Endodermal cell (in vitro differentiated cells): ENCODE data around the gene RASGRF1. TPM values are rescaled to one million over a fixed set of nuclear protein-coding genes. Genes with fewer than 3 reads are reported as not detected.

ENCODE experiments used
- DNase-seq: peaks from one replicate; pipeline ENCODE4 v3.0.0-alpha.2; 2017
- H3K27ac ChIP-seq: 2 replicates; pipeline ENCODE4 v1.5.1; 2013; ENCODE audit warnings: mild to moderate bottlenecking, low read depth, low read length, moderate library complexity
- H3K27me3 ChIP-seq: 2 replicates; pipeline ENCODE4 v1.6.1; 2013; ENCODE audit warnings: mild to moderate bottlenecking, low read length, moderate library complexity; ENCODE audit not compliant: insufficient read depth, control insufficient read depth, poor library complexity, severe bottlenecking
- H3K36me3 ChIP-seq: 2 replicates; pipeline ENCODE4 v1.7.0; 2013; ENCODE audit warnings: mild to moderate bottlenecking, low read length, moderate library complexity; ENCODE audit not compliant: control insufficient read depth, insufficient read depth
- H3K4me1 ChIP-seq: one replicate; pipeline ENCODE4 v1.7.0; 2013; ENCODE audit warnings: low read length; ENCODE audit not compliant: control insufficient read depth, insufficient read depth
- H3K4me3 ChIP-seq: 2 replicates; pipeline ENCODE4 v1.5.1; 2013; ENCODE audit warnings: mild to moderate bottlenecking, low read length, moderate library complexity
- H3K9ac ChIP-seq: 2 replicates; pipeline ENCODE4 v1.6.1; 2013; ENCODE audit warnings: mild to moderate bottlenecking, low read length, moderate library complexity; ENCODE audit not compliant: poor library complexity, severe bottlenecking; ENCODE audit errors: extremely low read depth
- H3K9me3 ChIP-seq: 2 replicates; pipeline ENCODE4 v1.6.1; 2013; ENCODE audit warnings: mild to moderate bottlenecking, low read length, moderate library complexity; ENCODE audit not compliant: control insufficient read depth
- H3K27ac Mint-ChIP-seq: 2 replicates; pipeline ENCODE4 v1.8.0; 2020; ENCODE audit warnings: mixed read lengths
- H3K27me3 Mint-ChIP-seq: 2 replicates; pipeline ENCODE4 v1.8.0; 2021; ENCODE audit warnings: mild to moderate bottlenecking, mixed read lengths; ENCODE audit not compliant: insufficient read depth
- H3K36me3 Mint-ChIP-seq: 2 replicates; pipeline ENCODE4 v1.8.0; 2020; ENCODE audit warnings: low read depth, mixed read lengths
- H3K4me1 Mint-ChIP-seq: 2 replicates; pipeline ENCODE4 v1.8.0; 2020; ENCODE audit warnings: mixed read lengths
- H3K4me3 Mint-ChIP-seq: 2 replicates; pipeline ENCODE4 v1.8.0; 2020; ENCODE audit warnings: mild to moderate bottlenecking, moderate library complexity, mixed read lengths
- H3K9me3 Mint-ChIP-seq: 2 replicates; pipeline ENCODE4 v1.8.0; 2020; ENCODE audit warnings: mild to moderate bottlenecking, mixed read lengths
- WGBS, 2 experiments: methylation state at CpG; one replicate each; pipeline versions ENCODE4 v1.1.5 to v1.1.7; 2013; ENCODE audit warnings: missing lambda C conversion rate in 2 of 2, mixed read lengths in 1 of 2; ENCODE audit not compliant: insufficient coverage in 1 of 2, insufficient read length in 1 of 2; 5-methylcytosine and 5-hydroxymethylcytosine counted together
- total RNA-seq, 2 donors: library from RNA; stranded (reverse); fragmentation: NEBNext Ultra II Directional in 1 of 2; extraction: Animal tissue kit (Norgen Biotek cat#: 25700) in 1 of 2; gene quantifications; 2 replicates in 1 of 2; 3 replicates in 1 of 2; pipeline ENCODE4 v1.2.1, GENCODE V29; 2021
- TF ChIP-seq, protein P1 (sequence below): fragments of 200-600 bp; sonication (generic); conservative IDR thresholded peaks from 2 replicates; pipeline ENCODE4 v1.5.0; 2021; ENCODE audit warnings: antibody characterized with exemption, mild to moderate bottlenecking

The RASGRF1 gene
- total RNA-seq, 2 donors from 2014 or later = 0.20 TPM; not detected in 1

DNA sequence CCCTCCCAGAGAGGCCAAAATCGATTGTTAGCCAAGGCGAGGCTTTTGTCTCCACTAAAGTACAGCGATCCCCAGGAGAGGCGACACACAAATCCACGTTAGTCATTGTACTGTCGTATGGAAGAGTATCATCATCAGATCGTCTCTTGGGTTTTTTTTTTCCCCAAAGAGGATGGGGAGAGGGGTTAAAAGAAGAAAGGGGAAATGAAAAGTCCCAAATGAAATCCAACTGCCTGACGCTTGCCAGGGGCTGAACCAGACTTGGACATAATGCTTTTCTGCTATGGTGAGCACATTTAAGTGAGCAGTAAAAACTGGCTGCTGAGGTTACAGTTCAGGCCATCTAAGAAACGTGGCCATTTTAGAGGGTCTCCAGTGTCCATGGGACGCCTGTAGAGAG is 107.8 kb downstream of the RASGRF1 start:
- H3K4me1 Mint-ChIP-seq = no peaks in the 10 kb centered on the region
- no peaks in the 10 kb centered on the region for H3K27me3 ChIP-seq
- no peak overlapping the region for H3K9ac ChIP-seq
- no peak overlapping the region for H3K27ac Mint-ChIP-seq
- H3K27me3 Mint-ChIP-seq = peaks cover 8% of the 10 kb centered on the region
- no peaks in the 10 kb centered on the region for H3K36me3 Mint-ChIP-seq
- H3K27ac ChIP-seq = no peak overlapping the region
- no peaks in the 10 kb centered on the region for H3K4me1 ChIP-seq
- H3K4me3 Mint-ChIP-seq = no peak overlapping the region
- H3K36me3 ChIP-seq = no peaks in the 10 kb centered on the region
- H3K9me3 Mint-ChIP-seq = no peaks in the 10 kb centered on the region
- TF ChIP-seq, protein P1, sequence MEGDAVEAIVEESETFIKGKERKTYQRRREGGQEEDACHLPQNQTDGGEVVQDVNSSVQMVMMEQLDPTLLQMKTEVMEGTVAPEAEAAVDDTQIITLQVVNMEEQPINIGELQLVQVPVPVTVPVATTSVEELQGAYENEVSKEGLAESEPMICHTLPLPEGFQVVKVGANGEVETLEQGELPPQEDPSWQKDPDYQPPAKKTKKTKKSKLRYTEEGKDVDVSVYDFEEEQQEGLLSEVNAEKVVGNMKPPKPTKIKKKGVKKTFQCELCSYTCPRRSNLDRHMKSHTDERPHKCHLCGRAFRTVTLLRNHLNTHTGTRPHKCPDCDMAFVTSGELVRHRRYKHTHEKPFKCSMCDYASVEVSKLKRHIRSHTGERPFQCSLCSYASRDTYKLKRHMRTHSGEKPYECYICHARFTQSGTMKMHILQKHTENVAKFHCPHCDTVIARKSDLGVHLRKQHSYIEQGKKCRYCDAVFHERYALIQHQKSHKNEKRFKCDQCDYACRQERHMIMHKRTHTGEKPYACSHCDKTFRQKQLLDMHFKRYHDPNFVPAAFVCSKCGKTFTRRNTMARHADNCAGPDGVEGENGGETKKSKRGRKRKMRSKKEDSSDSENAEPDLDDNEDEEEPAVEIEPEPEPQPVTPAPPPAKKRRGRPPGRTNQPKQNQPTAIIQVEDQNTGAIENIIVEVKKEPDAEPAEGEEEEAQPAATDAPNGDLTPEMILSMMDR = no peak
- H3K4me3 ChIP-seq = no peak overlapping the region
- 90% methylated on average over 9 to 10 of the region's 10 CpGs for WGBS, 2 experiments
- no peak for DNase-seq
- no peaks in the 10 kb centered on the region for H3K9me3 ChIP-seq

DNA sequence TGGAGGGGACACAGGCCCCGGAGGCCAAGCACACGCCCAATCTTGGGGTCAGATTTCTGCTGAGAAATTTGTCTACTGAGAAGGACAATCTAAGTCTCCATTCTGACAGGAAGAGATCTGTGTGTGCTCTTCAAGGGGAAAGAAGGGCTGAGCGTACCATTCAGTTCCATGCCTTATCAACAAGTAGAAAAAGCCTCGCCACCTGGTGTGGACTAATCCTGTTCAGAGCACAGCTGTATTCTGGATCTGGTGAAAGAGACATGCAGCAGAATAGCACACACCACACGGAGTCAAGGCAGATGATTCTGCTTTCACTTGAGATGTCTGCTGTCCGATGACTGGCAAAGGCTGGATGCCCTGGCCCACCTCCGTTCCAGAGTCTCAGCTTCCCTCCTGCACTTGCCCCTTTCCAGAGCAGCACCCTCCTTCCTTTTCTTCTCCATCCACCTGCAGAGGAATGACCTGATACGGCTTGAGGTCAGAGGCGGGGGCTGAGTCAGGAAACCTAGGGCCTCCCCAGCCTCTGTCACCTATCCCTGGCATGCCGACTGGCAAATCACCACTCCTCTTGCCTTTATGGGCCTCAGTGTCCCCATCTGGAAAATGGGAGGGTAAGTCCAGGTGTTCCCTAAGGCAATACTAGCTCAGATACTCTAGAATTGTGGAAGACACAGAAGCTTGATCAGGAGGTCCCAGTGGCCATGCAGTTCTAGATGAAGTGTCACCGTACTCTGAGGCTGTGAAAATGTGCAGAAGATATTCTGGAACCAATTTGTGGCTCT is 108.9 kb downstream of the RASGRF1 start:
- H3K27me3 Mint-ChIP-seq = peaks cover 11% of the 10 kb centered on the region
- no peak overlapping the region for H3K9ac ChIP-seq
- H3K4me3 Mint-ChIP-seq = no peak overlapping the region
- no peaks in the 10 kb centered on the region for H3K4me1 Mint-ChIP-seq
- H3K27me3 ChIP-seq = no peaks in the 10 kb centered on the region
- WGBS, 2 experiments = 88 to 90% methylated on average over 11 of the region's 11 CpGs
- no peaks in the 10 kb centered on the region for H3K9me3 ChIP-seq
- no peak overlapping the region for H3K27ac Mint-ChIP-seq
- no peaks in the 10 kb centered on the region for H3K36me3 ChIP-seq
- TF ChIP-seq, protein P1 = no peak
- no peaks in the 10 kb centered on the region for H3K9me3 Mint-ChIP-seq
- H3K4me1 ChIP-seq = no peaks in the 10 kb centered on the region
- H3K27ac ChIP-seq = no peak overlapping the region
- no peaks in the 10 kb centered on the region for H3K36me3 Mint-ChIP-seq
- no peak for DNase-seq
- H3K4me3 ChIP-seq = no peak overlapping the region

DNA sequence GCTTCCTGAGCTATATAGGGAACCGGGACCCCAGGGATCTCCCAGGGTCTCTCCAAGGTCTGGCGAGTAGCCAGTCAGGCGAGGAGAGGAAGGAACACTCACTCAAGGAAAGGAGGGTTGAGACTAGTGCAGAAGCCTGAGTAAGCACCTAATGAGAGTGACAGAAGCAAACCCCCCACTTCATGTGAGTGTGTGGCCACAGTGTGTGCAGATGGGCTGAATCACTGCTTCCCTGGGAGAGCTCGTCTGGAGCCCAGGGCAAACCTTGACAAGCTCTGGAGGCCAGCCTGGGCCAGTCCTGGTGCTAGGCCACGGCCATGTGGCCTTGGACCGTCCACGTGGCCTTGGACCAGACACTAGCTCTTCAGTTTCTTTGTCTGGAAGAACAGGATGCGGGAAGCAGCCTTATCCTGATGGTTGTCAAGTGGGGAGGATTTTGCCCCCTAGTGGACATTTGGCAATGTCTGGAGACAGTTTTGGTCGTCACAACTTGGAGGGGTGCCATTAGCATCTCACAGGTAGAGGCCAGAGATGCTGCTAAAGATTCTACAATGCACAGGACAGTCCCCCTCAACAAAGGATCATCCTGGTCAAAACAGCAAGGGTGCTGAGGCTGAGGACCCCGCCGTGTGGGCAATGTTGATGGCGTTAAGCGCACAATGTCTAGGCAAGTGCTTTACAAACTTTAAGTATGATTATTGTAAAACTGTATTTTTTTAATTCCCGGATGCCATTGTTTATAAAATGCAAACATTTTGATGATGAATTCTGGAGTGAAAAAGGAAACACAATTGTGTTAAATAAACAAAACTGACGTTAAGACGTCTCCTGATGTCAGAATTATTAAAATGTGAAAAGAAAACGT is 110.9 kb downstream of the RASGRF1 start:
- 71 to 76% methylated on average over 14 to 17 of the region's 17 CpGs for WGBS, 2 experiments
- Histone ChIP-seq H3K9me3 (no peaks in the 10 kb centered on the region), H3K27me3 (no peaks in the 10 kb centered on the region), H3K27ac (no peak overlapping the region), H3K9ac (no peak overlapping the region), H3K36me3 (no peaks in the 10 kb centered on the region), H3K4me1 (no peaks in the 10 kb centered on the region), H3K4me3 (no peak overlapping the region)
- TF ChIP-seq, protein P1 = peak; percentile 91
- Mint-ChIP-seq H3K9me3 (no peaks in the 10 kb centered on the region), H3K27me3 (peaks cover 11% of the 10 kb centered on the region), H3K4me3 (no peak overlapping the region), H3K4me1 (no peaks in the 10 kb centered on the region), H3K36me3 (no peaks in the 10 kb centered on the region), H3K27ac (peak overlapping the region; percentile 44)
- DNase-seq = peak; percentile 91
